Testis (tissue), 3 donors: ENCODE data around the gene HOTAIR. TPM values are rescaled to one million over a fixed set of nuclear protein-coding genes. Genes with fewer than 3 reads are reported as not detected.

Experiments
- DNase-seq: peaks from one replicate; pipeline ENCODE4 v3.0.0-alpha.2; 2019
- H3K27ac ChIP-seq, 2 donors: fragments of 200-600 bp; sonication (generic); one replicate each; pipeline ENCODE4 v1.5.1; 2019
- H3K27me3 ChIP-seq: fragments of 200-600 bp; sonication (generic); one replicate; pipeline ENCODE4 v1.5.1; 2019
- H3K36me3 ChIP-seq: fragments of 200-600 bp; sonication (generic); one replicate; pipeline ENCODE4 v1.5.1; 2017; ENCODE audit warnings: low read depth; ENCODE audit errors: missing control alignments
- H3K4me1 ChIP-seq: fragments of 200-600 bp; sonication (generic); one replicate; pipeline ENCODE4 v1.5.1; 2019
- H3K4me3 ChIP-seq, 2 donors: fragments of 200-600 bp; sonication (generic); one replicate each; pipeline ENCODE4 v1.5.1; 2017 to 2019
- H3K9me3 ChIP-seq: fragments of 200-600 bp; sonication (generic); one replicate; pipeline ENCODE4 v1.5.1; 2017
- CTCF ChIP-seq, 3 experiments: fragments of 450-650 bp in 2 of 3; fragments of 200-600 bp in 1 of 3; sonication (generic) in 1 of 3; IDR thresholded peaks; one replicate each; pipeline ENCODE4 v1.5.1; 2016 to 2019; ENCODE audit warnings: antibody characterized with exemption in 3 of 3, mild to moderate bottlenecking in 2 of 3, moderate library complexity in 1 of 3
- POLR2A ChIP-seq: fragments of 450-650 bp; IDR thresholded peaks from one replicate; pipeline ENCODE4 v1.6.1; 2017; ENCODE audit warnings: antibody characterized with exemption, mild to moderate bottlenecking, moderate library complexity
- WGBS, 2 donors: methylation state at CpG; one replicate each; pipeline ENCODE4 v1.1.5; 2018; 5-methylcytosine and 5-hydroxymethylcytosine counted together
- intact Hi-C: fragments of 100-400 bp; cut with DNase I; formaldehyde crosslinking; loops from one replicate; pipeline ENCODE4 v1.15.1; 2023; ENCODE audit warnings: low total_unique reads
- polyA plus RNA-seq: library from polyadenylated mRNA; stranded (reverse); fragments of 350-450 nt; fragmentation: Illumina TruSeq; extraction: RNeasy Lipid Tissue Mini Kit (QIAGEN cat#74804); gene quantifications from one replicate; pipeline ENCODE4 v1.2.3, GENCODE V29; 2014; ENCODE audit warnings: low read depth, low replicate concordance; ENCODE audit not compliant: insufficient read depth
- total RNA-seq, 2 donors: library from RNA; depleted of rRNA; stranded (reverse); fragments of >200 nt; gene quantifications; one replicate each; pipeline ENCODE4 v1.2.3, GENCODE V29; 2016

HOTAIR gene
- total and polyA plus RNA-seq, 3 donors from 2014 or later: 3.1 to 8.6 (median 3.4) TPM

- H3K27ac ChIP-seq: peak overlapping the region; percentile 89 to 95
These were observed 43.2 kb upstream of the HOTAIR start for GRCh38 chr12:54017878-54018467.

GRCh38 chr12:54017027-54017788, 42.5 kb upstream of the HOTAIR start:
- Histone ChIP-seq H3K4me3 (peak overlapping the region; percentile 51 to 72), H3K9me3 (no peaks in the 10 kb centered on the region), H3K36me3 (no peaks in the 10 kb centered on the region), H3K27me3 (no peaks in the 10 kb centered on the region), H3K4me1 (peaks cover 20% of the 10 kb centered on the region), H3K27ac (peak overlapping the region; percentile 89 to 95)
- DNase-seq: no peak
- intact Hi-C loops: no loop called here
- TF ChIP-seq CTCF (IDR thresholded peaks at IDR 0.05) (no peak), POLR2A (no peak)
- 0 to 1% methylated on average over 22 to 24 of the region's 24 CpGs for WGBS, 2 donors

More at GRCh38 chr12:54017878-54018467, 43.2 kb upstream of the HOTAIR start:
- Histone ChIP-seq H3K9me3 (no peaks in the 10 kb centered on the region), H3K4me1 (peaks cover 20% of the 10 kb centered on the region), H3K4me3 (peak overlapping the region; percentile 51 to 72), H3K27me3 (no peaks in the 10 kb centered on the region), H3K36me3 (no peaks in the 10 kb centered on the region)
- 0 to 1% methylated on average over 11 to 33 of the region's 34 CpGs for WGBS, 2 donors
- intact Hi-C loops: no loop called here
- DNase-seq: peak; percentile 93
- TF ChIP-seq POLR2A: peak; percentile 39
- no peak for TF ChIP-seq CTCF (IDR thresholded peaks at IDR 0.05)

GRCh38 chr12:54016478-54016964, 41.8 kb upstream of the HOTAIR start:
- Histone ChIP-seq H3K27me3 (no peaks in the 10 kb centered on the region), H3K4me1 (peaks cover 20% of the 10 kb centered on the region), H3K9me3 (no peaks in the 10 kb centered on the region), H3K36me3 (no peaks in the 10 kb centered on the region), H3K27ac (peak overlapping the region; percentile 89 to 95), H3K4me3 (peak overlapping the region; percentile 51 to 72)
- WGBS, 2 donors: 2% methylated on average over 25 of the region's 25 CpGs
- peak; percentile 49 for DNase-seq
- intact Hi-C loops: no loop called here
- no peak for TF ChIP-seq POLR2A
- no peak for TF ChIP-seq CTCF (IDR thresholded peaks at IDR 0.05)

DNA sequence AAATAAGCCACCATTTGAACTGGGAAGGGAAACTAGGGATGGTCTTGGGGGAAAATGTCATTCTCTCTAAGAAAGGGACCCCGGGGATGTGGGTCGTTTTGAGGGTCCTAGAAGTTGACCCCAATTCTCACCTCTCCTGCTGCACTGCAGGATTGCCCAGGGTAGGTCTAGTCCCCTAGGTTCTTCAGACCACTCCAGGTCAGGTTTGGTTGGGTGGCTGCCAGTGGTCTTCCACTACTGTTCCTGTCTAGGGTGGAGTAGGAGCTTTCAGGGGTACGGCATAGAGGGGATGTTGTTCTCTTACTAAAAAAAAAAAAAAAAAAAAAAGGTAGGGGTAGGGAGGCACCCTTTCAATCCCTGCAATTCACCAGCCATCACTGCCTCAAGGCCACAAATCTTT, 41.3 kb upstream of the HOTAIR start:
- no peaks in the 10 kb centered on the region for H3K9me3 ChIP-seq
- no peaks in the 10 kb centered on the region for H3K27me3 ChIP-seq
- no peaks in the 10 kb centered on the region for H3K36me3 ChIP-seq
- no peak for TF ChIP-seq POLR2A
- peaks cover 20% of the 10 kb centered on the region for H3K4me1 ChIP-seq
- intact Hi-C loops: no loop called here
- WGBS, 2 donors: 26 to 31% methylated on average over 3 of the region's 3 CpGs
- peak overlapping the region; percentile 51 to 72 for H3K4me3 ChIP-seq
- no peak for DNase-seq
- peak overlapping the region in 1 of 2 donors; percentile 89 for H3K27ac ChIP-seq

GRCh38 chr12:54015018-54015931, 40.5 kb upstream of the HOTAIR start:
- intact Hi-C loops: no loop called here
- Histone ChIP-seq H3K27me3 (no peaks in the 10 kb centered on the region), H3K36me3 (no peaks in the 10 kb centered on the region), H3K4me3 (no peak overlapping the region), H3K27ac (no peak overlapping the region), H3K4me1 (peaks cover 14% of the 10 kb centered on the region), H3K9me3 (no peaks in the 10 kb centered on the region)
- 39 to 66% methylated on average over 23 of the region's 23 CpGs for WGBS, 2 donors
- TF ChIP-seq POLR2A: no peak
- no peak for TF ChIP-seq CTCF (IDR thresholded peaks at IDR 0.05)
- DNase-seq: no peak
